GM23338 (cell line): ENCODE results near the gene SNX30. TPM values are rescaled to one million over a fixed set of nuclear protein-coding genes. Genes with fewer than 3 reads are reported as not detected.

Experiments
- ATAC-seq: fragments of 200-7000 bp; cut with Tn5 transposase; 3 replicates; pipeline ENCODE4 v1.9.1; 2020
- DNase-seq: peaks from one replicate; pipeline ENCODE4 v3.0.0-alpha.2; 2015; ENCODE audit warnings: low spot score
- H2AFZ ChIP-seq: fragments of 200-600 bp; sonication (generic); 2 replicates; pipeline ENCODE4 v1.8.0; 2016; ENCODE audit warnings: antibody characterized with exemption, mild to moderate bottlenecking, moderate library complexity
- H3F3A ChIP-seq: fragments of 200-600 bp; sonication (generic); replicated peaks from 2 replicates; pipeline ENCODE4 v1.8.0; 2017; ENCODE audit warnings: antibody characterized with exemption, mixed run types, low read depth
- H3K27ac ChIP-seq: fragments of 200-600 bp; sonication (generic); 2 replicates; pipeline ENCODE4 v1.6.1; 2016; ENCODE audit warnings: low read depth
- H3K27me3 ChIP-seq: fragments of 200-600 bp; sonication (generic); 2 replicates; pipeline ENCODE4 v1.8.0; 2016; ENCODE audit warnings: mild to moderate bottlenecking, mixed run types, moderate library complexity; ENCODE audit not compliant: insufficient read depth
- H3K36me3 ChIP-seq: fragments of 200-600 bp; sonication (generic); 2 replicates; pipeline ENCODE4 v1.8.0; 2016; ENCODE audit warnings: mild to moderate bottlenecking; ENCODE audit not compliant: insufficient read depth
- H3K4me1 ChIP-seq: fragments of 200-600 bp; sonication (generic); 2 replicates; pipeline ENCODE4 v1.8.0; 2016; ENCODE audit warnings: mild to moderate bottlenecking, moderate library complexity; ENCODE audit not compliant: insufficient read depth
- H3K4me2 ChIP-seq: fragments of 200-600 bp; sonication (generic); 2 replicates; pipeline ENCODE4 v1.7.1; 2017; ENCODE audit warnings: mixed run types
- H3K4me3 ChIP-seq: fragments of 200-600 bp; sonication (generic); 2 replicates; pipeline ENCODE4 v1.6.1; 2016; ENCODE audit warnings: mixed run types
- H3K79me2 ChIP-seq: fragments of 200-600 bp; sonication (generic); replicated peaks from 2 replicates; pipeline ENCODE4 v1.8.0; 2017; ENCODE audit warnings: mild to moderate bottlenecking; ENCODE audit not compliant: insufficient read depth
- H3K9me2 ChIP-seq: fragments of 200-600 bp; sonication (generic); 2 replicates; pipeline ENCODE4 v1.8.0; 2017; ENCODE audit not compliant: insufficient read depth
- H4K20me1 ChIP-seq: fragments of 200-600 bp; sonication (generic); replicated peaks from 2 replicates; pipeline ENCODE4 v1.8.0; 2017; ENCODE audit warnings: mild to moderate bottlenecking; ENCODE audit not compliant: insufficient read depth
- H3K27ac Mint-ChIP-seq: 2 replicates; pipeline ENCODE4 v1.8.0; 2020; ENCODE audit warnings: inconsistent platforms, mild to moderate bottlenecking, moderate library complexity, mixed read lengths
- H3K27me3 Mint-ChIP-seq: 3 replicates; pipeline ENCODE4 v1.8.0; 2022; ENCODE audit warnings: low read depth, mild to moderate bottlenecking, moderate library complexity, mixed read lengths, inconsistent platforms; ENCODE audit not compliant: insufficient read depth, poor library complexity
- H3K36me3 Mint-ChIP-seq: 3 replicates; pipeline ENCODE4 v1.8.0; 2021; ENCODE audit warnings: low read depth, mild to moderate bottlenecking, inconsistent platforms, moderate library complexity, mixed read lengths
- H3K4me1 Mint-ChIP-seq: 3 replicates; pipeline ENCODE4 v1.8.0; 2020; ENCODE audit warnings: mild to moderate bottlenecking, inconsistent platforms, mixed read lengths
- H3K4me3 Mint-ChIP-seq: 3 replicates; pipeline ENCODE4 v1.8.0; 2021; ENCODE audit warnings: moderate library complexity, mild to moderate bottlenecking, inconsistent platforms, mixed read lengths
- H3K9me3 Mint-ChIP-seq: 3 replicates; pipeline ENCODE4 v1.8.0; 2020; ENCODE audit warnings: moderate library complexity, mild to moderate bottlenecking, inconsistent platforms, mixed read lengths
- CREB1 ChIP-seq: fragments of 250-450 bp; sonication (Bioruptor Pico); IDR thresholded peaks from 2 replicates; pipeline ENCODE4 v1.5.0; 2020; ENCODE audit warnings: low read depth, mild to moderate bottlenecking, moderate library complexity
- CTCF ChIP-seq, 2 experiments: fragments of 200-600 bp in 1 of 2; sonication (generic) in 1 of 2; conservative IDR thresholded peaks; 2 replicates each; pipeline versions ENCODE4 v1.5.1 to v1.6.1; 2016 to 2017; ENCODE audit warnings: antibody characterized with exemption in 2 of 2, low read depth in 2 of 2, mild to moderate bottlenecking in 2 of 2, moderate library complexity in 1 of 2
- EZH2phosphoT487 ChIP-seq: fragments of 200-600 bp; sonication (generic); IDR thresholded peaks from one replicate; pipeline ENCODE4 v1.8.1; 2018; ENCODE audit warnings: antibody characterized with exemption; ENCODE audit not compliant: unreplicated experiment
- NANOG ChIP-seq: IDR thresholded peaks from 2 replicates; pipeline ENCODE4 v1.6.1; 2016; ENCODE audit warnings: antibody characterized with exemption, borderline replicate concordance
- POLR2AphosphoS5 ChIP-seq: IDR thresholded peaks from 2 replicates; pipeline ENCODE4 v1.6.1; 2016; ENCODE audit warnings: antibody characterized with exemption, low read depth
- ZNF331 ChIP-seq: fragments of 250-450 bp; sonication (Bioruptor Pico); IDR thresholded peaks from 2 replicates; pipeline ENCODE4 v1.5.0; 2020; ENCODE audit warnings: low read depth, mild to moderate bottlenecking, moderate library complexity
- ZNF462 ChIP-seq: fragments of 250-450 bp; sonication (Bioruptor Pico); IDR thresholded peaks from 2 replicates; pipeline ENCODE4 v1.5.0; 2020; ENCODE audit warnings: mild to moderate bottlenecking, moderate library complexity
- polyA plus RNA-seq: library from polyadenylated mRNA; unstranded; fragments of >200 nt; fragmentation: Nextera tagmentation; extraction: Ambion mirVana; gene quantifications from 2 replicates; pipeline ENCODE4 v1.2.1, GENCODE V29; 2016
- total RNA-seq: library from RNA; depleted of rRNA; stranded (reverse); fragments of >200 nt; shearing (Covaris generic); gene quantifications from 2 replicates; pipeline ENCODE4 v1.2.3, GENCODE V29; 2014

Gene SNX30
- total and polyA plus RNA-seq, 2 experiments from 2014 or later = 2.1 to 17.8 TPM

GRCh38 chr9:112795921-112796320 lies 45.4 kb downstream of the SNX30 start:
- no peaks in the 10 kb centered on the region for H3K27me3 ChIP-seq
- Mint-ChIP-seq H3K27me3 (peaks cover 2% of the 10 kb centered on the region), H3K36me3 (no peaks in the 10 kb centered on the region), H3K4me3 (no peak overlapping the region), H3K9me3 (peaks cover 5% of the 10 kb centered on the region; the same call in 2 of the 3 replicates), H3K4me1 (no peaks in the 10 kb centered on the region; the same call in 2 of the 3 replicates), H3K27ac (no peak overlapping the region; the same call in 1 of the 2 replicates)
- 0 out of 2 replicates have a peak, but pooled peaks cover 4% of the 10 kb centered on the region for H4K20me1 ChIP-seq
- H3K27ac ChIP-seq = no peak overlapping the region
- no peak overlapping the region for H3K4me2 ChIP-seq
- H3F3A ChIP-seq = no peaks in the 10 kb centered on the region
- no peaks in the 10 kb centered on the region for H3K9me2 ChIP-seq
- no peak for DNase-seq
- TF ChIP-seq ZNF462 (CRISPR knock-in tag) = no peak
- no peak for TF ChIP-seq CREB1 (CRISPR knock-in tag)
- H3K79me2 ChIP-seq = no peaks in the 10 kb centered on the region
- no peak overlapping the region for H3K4me3 ChIP-seq
- no peaks in the 10 kb centered on the region; the same call in 1 of the 2 replicates for H3K4me1 ChIP-seq
- H2AFZ ChIP-seq = no peak overlapping the region
- no peak for ATAC-seq
- no peaks in the 10 kb centered on the region for H3K36me3 ChIP-seq

- Histone ChIP-seq H3K79me2 (no peaks in the 10 kb centered on the region), H3K4me1 (no peaks in the 10 kb centered on the region; the same call in 1 of the 2 replicates), H3K27ac (no peak overlapping the region), H3K9me2 (no peaks in the 10 kb centered on the region), H3F3A (no peaks in the 10 kb centered on the region), H3K4me2 (no peak overlapping the region), H2AFZ (no peak overlapping the region), H3K4me3 (no peak overlapping the region), H4K20me1 (0 out of 2 replicates have a peak, but pooled peaks cover 4% of the 10 kb centered on the region), H3K36me3 (no peaks in the 10 kb centered on the region), H3K27me3 (no peaks in the 10 kb centered on the region)
- DNase-seq = no peak
- no peak for ATAC-seq
- H3K9me3 Mint-ChIP-seq = peaks cover 5% of the 10 kb centered on the region; the same call in 2 of the 3 replicates
- H3K27ac Mint-ChIP-seq = no peak overlapping the region
- peaks cover 2% of the 10 kb centered on the region for H3K27me3 Mint-ChIP-seq
- H3K4me3 Mint-ChIP-seq = no peak overlapping the region
- H3K36me3 Mint-ChIP-seq = no peaks in the 10 kb centered on the region
- H3K4me1 Mint-ChIP-seq = no peaks in the 10 kb centered on the region; the same call in 2 of the 3 replicates
- TF ChIP-seq EZH2phosphoT487 (no peak), CREB1 (CRISPR knock-in tag) (no peak), NANOG (no peak), CTCF (conservative IDR thresholded peaks at IDR 0.05; ENCODE audit: low read depth in 2 of 2) (no peak), POLR2AphosphoS5 (no peak), ZNF331 (CRISPR knock-in tag) (no peak)
Measured at GRCh38 chr9:112796485-112796884, 45.9 kb downstream of the SNX30 start.
